Choroid plexus epithelial cell (primary cell): ENCODE data around the gene SERPINA1.

ENCODE experiments used
- DNase-seq: peaks from one replicate; pipeline ENCODE4 v3.0.0-alpha.2; 2010; ENCODE audit warnings: low read depth
- H3K4me3 ChIP-seq: 2 replicates; pipeline ENCODE4 v1.5.1; 2011; ENCODE audit warnings: low read depth, mild to moderate bottlenecking, control low read depth, low read length, moderate library complexity
- TF ChIP-seq, protein P1 (sequence below): conservative IDR thresholded peaks from 2 replicates; pipeline ENCODE4 v1.5.1; 2011; ENCODE audit warnings: low read depth, mild to moderate bottlenecking, control low read depth, inconsistent platforms, low read length, moderate library complexity

Gene SERPINA1

DNA sequence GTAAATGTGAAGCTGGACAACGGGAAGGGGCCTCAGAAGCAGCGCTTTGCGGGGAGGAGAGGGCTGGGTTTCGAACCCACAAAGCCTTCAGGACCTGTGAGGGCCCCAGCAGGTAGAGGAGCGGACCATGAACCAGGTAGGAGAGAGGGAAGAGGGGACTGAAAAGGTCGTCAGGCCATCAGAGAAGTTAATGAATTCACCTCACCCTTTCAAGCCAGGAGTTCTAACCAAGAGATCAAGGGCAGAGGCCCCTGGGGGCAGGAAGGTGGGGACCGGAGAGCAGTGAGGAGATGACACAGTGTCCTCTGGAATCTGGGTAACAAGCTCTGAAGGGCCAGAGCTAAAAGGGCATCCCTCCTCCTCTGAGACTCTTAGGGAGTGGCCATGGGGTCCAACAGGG, 19.4 kb downstream of the SERPINA1 start:
- TF ChIP-seq, protein P1, sequence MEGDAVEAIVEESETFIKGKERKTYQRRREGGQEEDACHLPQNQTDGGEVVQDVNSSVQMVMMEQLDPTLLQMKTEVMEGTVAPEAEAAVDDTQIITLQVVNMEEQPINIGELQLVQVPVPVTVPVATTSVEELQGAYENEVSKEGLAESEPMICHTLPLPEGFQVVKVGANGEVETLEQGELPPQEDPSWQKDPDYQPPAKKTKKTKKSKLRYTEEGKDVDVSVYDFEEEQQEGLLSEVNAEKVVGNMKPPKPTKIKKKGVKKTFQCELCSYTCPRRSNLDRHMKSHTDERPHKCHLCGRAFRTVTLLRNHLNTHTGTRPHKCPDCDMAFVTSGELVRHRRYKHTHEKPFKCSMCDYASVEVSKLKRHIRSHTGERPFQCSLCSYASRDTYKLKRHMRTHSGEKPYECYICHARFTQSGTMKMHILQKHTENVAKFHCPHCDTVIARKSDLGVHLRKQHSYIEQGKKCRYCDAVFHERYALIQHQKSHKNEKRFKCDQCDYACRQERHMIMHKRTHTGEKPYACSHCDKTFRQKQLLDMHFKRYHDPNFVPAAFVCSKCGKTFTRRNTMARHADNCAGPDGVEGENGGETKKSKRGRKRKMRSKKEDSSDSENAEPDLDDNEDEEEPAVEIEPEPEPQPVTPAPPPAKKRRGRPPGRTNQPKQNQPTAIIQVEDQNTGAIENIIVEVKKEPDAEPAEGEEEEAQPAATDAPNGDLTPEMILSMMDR, result no peak
- DNase-seq, result no peak
- H3K4me3 ChIP-seq, result no peak overlapping the region

DNA sequence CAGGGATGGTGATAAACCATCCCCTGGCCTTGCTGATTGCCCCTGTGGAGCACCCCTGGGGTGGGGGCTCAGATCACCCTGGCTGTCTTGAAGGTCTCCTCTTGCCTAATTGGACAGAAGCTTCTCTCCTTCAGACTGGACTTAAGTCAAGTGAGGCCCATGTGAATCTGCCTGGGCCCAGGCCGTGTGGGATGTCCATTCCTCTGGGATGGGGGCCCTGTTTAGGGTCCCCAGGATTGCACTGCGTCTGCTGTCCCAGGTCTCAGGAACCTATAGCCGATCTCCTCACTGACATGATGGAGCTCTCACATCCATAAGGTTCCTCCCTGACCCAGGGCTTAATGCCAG, 20.2 kb downstream of the SERPINA1 start:
- no peak for DNase-seq
- TF ChIP-seq, protein P1, result no peak
- no peak overlapping the region for H3K4me3 ChIP-seq

DNA sequence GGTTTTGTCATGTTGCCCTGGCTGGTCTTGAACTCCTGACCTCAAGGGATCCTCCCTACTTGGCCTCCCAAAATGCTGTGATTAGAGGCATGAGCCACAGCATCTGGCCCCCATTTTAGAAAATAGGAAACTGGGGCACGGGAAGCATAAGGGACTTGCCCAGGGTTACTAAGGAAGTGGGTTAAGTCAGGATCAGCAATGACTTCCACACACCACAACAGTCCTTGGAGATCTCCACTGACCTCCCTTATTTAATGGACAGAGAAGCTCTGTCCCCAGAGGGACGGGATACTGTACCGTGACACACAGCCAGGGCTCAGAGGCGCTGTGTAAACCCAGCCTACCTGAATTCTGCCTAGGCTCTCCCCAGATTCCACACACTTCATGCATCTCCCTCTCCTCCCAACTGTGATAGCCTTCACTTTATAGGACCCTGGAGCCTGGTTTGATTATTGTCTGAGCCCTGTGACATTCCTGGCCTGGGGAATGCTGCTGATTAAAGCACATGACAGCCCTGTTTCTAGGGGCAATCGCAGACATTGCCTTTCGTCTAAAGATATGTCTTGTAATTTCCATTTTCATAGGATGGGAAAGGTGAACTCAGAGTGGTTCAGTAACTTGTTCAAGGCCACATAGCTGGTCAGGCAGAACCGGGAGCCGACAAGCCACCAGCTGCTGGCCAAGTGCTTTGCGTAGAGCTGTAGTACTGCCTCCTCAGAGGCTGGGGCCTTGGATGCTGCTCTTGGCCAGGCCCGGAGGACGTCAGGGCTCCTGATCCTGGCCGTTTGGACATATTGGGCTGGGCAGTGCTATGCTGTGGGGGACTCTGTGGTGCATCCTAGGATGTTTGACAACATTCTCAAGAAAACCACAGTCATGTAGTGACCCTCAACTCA, 20.8 kb downstream of the SERPINA1 start:
- TF ChIP-seq, protein P1, result no peak
- DNase-seq, result no peak

DNA sequence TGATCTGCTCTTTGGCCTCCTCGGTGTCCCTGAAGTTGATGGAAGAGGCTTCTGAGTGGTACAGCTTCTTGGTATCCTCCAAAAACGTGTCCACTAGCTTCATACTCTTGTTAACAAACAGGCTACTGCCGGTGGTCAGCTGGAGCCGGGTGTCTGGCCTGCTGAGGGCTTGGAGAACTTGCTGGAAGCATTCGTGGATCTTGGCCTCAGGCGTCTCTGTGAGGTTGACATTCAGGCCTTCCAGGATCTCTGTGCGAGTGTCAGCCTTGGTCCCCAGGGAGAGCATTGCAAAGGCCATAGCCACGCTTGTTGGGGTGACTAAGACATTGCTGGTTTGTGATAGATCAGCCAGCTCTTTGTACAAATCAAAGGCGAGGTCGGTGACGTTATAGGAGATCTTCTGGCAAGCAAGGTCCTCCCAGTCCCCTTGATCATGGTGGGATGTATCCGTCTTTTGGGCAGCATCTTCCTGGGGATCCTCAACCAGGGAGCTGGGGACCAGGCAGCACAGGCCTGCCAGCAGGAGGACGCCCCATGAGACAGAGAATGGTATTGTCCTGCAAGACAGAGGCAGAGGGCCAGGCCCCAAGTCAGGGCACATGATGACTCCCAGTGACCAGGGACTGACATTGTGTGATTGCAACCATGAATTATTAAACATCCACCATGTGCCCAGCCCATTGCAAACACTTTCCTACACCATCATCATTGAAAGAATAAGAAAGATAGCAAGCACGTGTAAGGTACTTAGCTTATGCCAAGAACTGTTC, 22.1 kb downstream of the SERPINA1 start, which contains the start of gene SERPINA2:
SERPINA2 (minus strand) TSS at position 553 of the 770 bp plus-strand sequence.
- DNase-seq, result no peak

More for the DNA sequence above, 20.8 kb downstream of the SERPINA1 start:
- H3K4me3 ChIP-seq, result no peak overlapping the region

DNA sequence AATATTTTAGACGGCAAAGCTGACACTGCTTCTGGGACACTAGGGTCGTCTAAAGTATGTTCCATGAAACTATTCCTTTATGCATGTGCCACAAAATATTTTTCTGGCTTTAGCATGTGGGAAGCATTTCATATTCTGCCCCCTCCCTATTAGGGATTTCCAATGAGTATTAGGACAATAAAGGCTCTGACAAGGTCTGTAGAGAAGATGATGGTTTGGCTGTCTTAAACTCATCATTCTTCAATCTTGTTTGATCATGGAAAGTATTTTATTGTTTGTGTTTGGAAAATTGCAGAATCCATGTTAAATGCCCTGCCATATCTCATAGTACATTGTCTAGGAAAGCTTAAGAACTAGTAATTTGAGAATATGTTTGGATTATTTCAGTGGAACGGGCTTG, 22.8 kb downstream of the SERPINA1 start:
- no peak overlapping the region for H3K4me3 ChIP-seq
- TF ChIP-seq, protein P1, result no peak
- no peak for DNase-seq

More for the DNA sequence above, 22.1 kb downstream of the SERPINA1 start, which contains the start of gene SERPINA2:
- no peak within 1 kb of the TSS for H3K4me3 ChIP-seq
- TF ChIP-seq, protein P1, result no peak

DNA sequence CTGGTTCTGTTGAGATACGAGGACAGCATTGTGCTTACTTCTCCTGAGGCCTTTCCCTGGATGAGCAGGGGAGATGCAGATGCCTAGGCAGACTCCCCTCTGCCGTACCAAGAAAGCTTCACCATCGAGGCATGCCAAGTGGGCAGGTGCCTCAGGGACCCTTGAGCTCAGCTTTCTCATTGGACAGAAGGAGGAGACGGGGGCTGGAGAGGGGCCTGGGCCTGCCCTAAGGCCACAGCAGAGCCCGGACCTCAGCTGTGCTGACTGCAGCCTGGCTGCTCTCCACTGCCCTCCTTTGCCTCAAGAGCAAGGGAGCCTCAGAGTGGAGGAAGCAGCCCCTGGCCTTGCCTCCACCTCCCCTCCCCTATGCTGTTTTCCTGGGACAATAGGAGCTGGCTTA, 23.4 kb downstream of the SERPINA1 start:
- no peak overlapping the region for H3K4me3 ChIP-seq
- DNase-seq, result no peak
- TF ChIP-seq, protein P1, result no peak
